ENCODE measurements around the gene THOP1. TPM values are rescaled to one million over a fixed set of nuclear protein-coding genes. Genes with fewer than 3 reads are reported as not detected.

The THOP1 gene
- total and polyA plus RNA-seq, 7 donors: 46.0 to 92.2 (median 59.0) TPM

- no peak for TF ChIP-seq CTCF (IDR thresholded peaks at IDR 0.05)
- peaks cover 3% of the 10 kb centered on the region for H3K4me1 ChIP-seq
- 71 to 73% (median 72%) methylated on average over 8 of the region's 8 CpGs for WGBS, 3 donors
- DNase-seq: no peak
- no peak overlapping the region for H3K27ac ChIP-seq
- no peaks in the 10 kb centered on the region for H3K36me3 ChIP-seq (ENCODE audit: insufficient read depth in 1 of 2, low read depth in 1 of 2)
- H3K9me3 ChIP-seq: no peaks in the 10 kb centered on the region
- ATAC-seq: no peak
- no peak overlapping the region for H3K4me3 ChIP-seq
- intact Hi-C loops (cut with DNase I): no loop called here
- H3K27me3 ChIP-seq (ENCODE audit: insufficient read depth in 3 of 3, low read length in 2 of 3): peaks cover 0 to 3% (median 0%) of the 10 kb centered on the region in 3 donors
Measured at GRCh38 chr19:2743099-2743498, 42.2 kb upstream of the THOP1 start.

GRCh38 chr19:2744113-2744512 is 41.2 kb upstream of the THOP1 start:
- Histone ChIP-seq H3K27ac (no peak overlapping the region), H3K36me3 (ENCODE audit: insufficient read depth in 1 of 2, low read depth in 1 of 2) (no peaks in the 10 kb centered on the region), H3K27me3 (ENCODE audit: insufficient read depth in 3 of 3, low read length in 2 of 3) (peaks cover 0 to 3% (median 0%) of the 10 kb centered on the region in 3 donors), H3K9me3 (no peaks in the 10 kb centered on the region), H3K4me3 (no peak overlapping the region), H3K4me1 (peaks cover under 1% of the 10 kb centered on the region)
- 39 to 43% (median 40%) methylated on average over 4 of the region's 4 CpGs for WGBS, 3 donors
- ATAC-seq (no peak), DNase-seq (no peak)
- TF ChIP-seq CTCF (IDR thresholded peaks at IDR 0.05): no peak
- intact Hi-C loops (cut with DNase I): no loop called here

GRCh38 chr19:2747349-2747748 is 38.0 kb upstream of the THOP1 start:
- WGBS, 3 donors: 83 to 87% (median 84%) methylated on average over 7 of the region's 7 CpGs
- Histone ChIP-seq H3K9me3 (no peaks in the 10 kb centered on the region), H3K27ac (no peak overlapping the region), H3K36me3 (ENCODE audit: insufficient read depth in 1 of 2, low read depth in 1 of 2) (no peaks in the 10 kb centered on the region), H3K4me3 (no peak overlapping the region), H3K4me1 (no peaks in the 10 kb centered on the region), H3K27me3 (ENCODE audit: insufficient read depth in 3 of 3, low read length in 2 of 3) (peaks cover 0 to 3% (median 0%) of the 10 kb centered on the region in 3 donors)
- intact Hi-C loops (cut with DNase I): no loop called here
- ATAC-seq (no peak), DNase-seq (no peak)
- no peak for TF ChIP-seq CTCF (IDR thresholded peaks at IDR 0.05)

GRCh38 chr19:2750808-2751437 is 34.4 kb upstream of the THOP1 start:
- Histone ChIP-seq H3K27me3 (ENCODE audit: insufficient read depth in 3 of 3, low read length in 2 of 3) (no peaks in the 10 kb centered on the region), H3K4me3 (no peak overlapping the region), H3K36me3 (ENCODE audit: insufficient read depth in 1 of 2, low read depth in 1 of 2) (peaks cover 0 to 29% of the 10 kb centered on the region in 2 donors), H3K9me3 (no peaks in the 10 kb centered on the region), H3K4me1 (no peaks in the 10 kb centered on the region), H3K27ac (no peak overlapping the region)
- DNase-seq: no peak
- whole genome bisulfite sequencing, 3 donors: 73 to 76% (median 76%) methylated on average over 17 of the region's 17 CpGs
- intact Hi-C loops (cut with DNase I): loop anchor here in 1 of 2 donors (5.0 kb wide), 1 partner anchor 104 kb away; no protein-coding TSS in a partner anchor
- TF ChIP-seq CTCF (IDR thresholded peaks at IDR 0.05): no peak
- ATAC-seq: no peak

- Histone ChIP-seq H3K27me3 (ENCODE audit: insufficient read depth in 3 of 3, low read length in 2 of 3) (no peaks in the 10 kb centered on the region), H3K36me3 (ENCODE audit: insufficient read depth in 1 of 2, low read depth in 1 of 2) (peaks cover 0 to 34% of the 10 kb centered on the region in 2 donors), H3K9me3 (no peaks in the 10 kb centered on the region), H3K4me1 (no peaks in the 10 kb centered on the region), H3K4me3 (no peak overlapping the region), H3K27ac (no peak overlapping the region)
- DNase-seq (peak in 1 of 2 donors; percentile 46), ATAC-seq (no peak)
- WGBS, 3 donors: 84 to 88% (median 85%) methylated on average over 21 of the region's 21 CpGs
- intact Hi-C loops (cut with DNase I): loop anchor here in 1 of 2 donors (5.0 kb wide), 1 partner anchor 104 kb away; no protein-coding TSS in a partner anchor
- no peak for TF ChIP-seq CTCF (IDR thresholded peaks at IDR 0.05)
Measured at GRCh38 chr19:2751438-2751830, 33.9 kb upstream of the THOP1 start.
